Measurements from ENCODE around the gene CHMP2B. TPM values are rescaled to one million over a fixed set of nuclear protein-coding genes. Genes with fewer than 3 reads are reported as not detected.

The CHMP2B gene, protein sequence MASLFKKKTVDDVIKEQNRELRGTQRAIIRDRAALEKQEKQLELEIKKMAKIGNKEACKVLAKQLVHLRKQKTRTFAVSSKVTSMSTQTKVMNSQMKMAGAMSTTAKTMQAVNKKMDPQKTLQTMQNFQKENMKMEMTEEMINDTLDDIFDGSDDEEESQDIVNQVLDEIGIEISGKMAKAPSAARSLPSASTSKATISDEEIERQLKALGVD
- total RNA-seq (2014; rRNA removed; shearing (Covaris generic)) (11.5 and 17.5 TPM in 2 replicates), total RNA-seq (2022) (31.5 and 32.3 TPM in 2 replicates), Bru-seq, nascent RNA (percentile 77 among the genes with signal in this experiment), BruChase-seq, experiment 1, labeled RNA remaining after a 6-hour chase (percentile 81 among the genes with signal in this experiment), BruChase-seq, experiment 2, labeled RNA remaining after a 2-hour chase (percentile 74 among the genes with signal in this experiment)
- long read RNA-seq, transcript CHMP2B-201 (6 exons, 2,557 nt), result major isoform, 103 of 125 reads
- long read RNA-seq, partial matches to known transcripts, result 1 of 125 reads
- long read RNA-seq, other reads (novel, unspliced or antisense), result 18 of 125 reads

DNA sequence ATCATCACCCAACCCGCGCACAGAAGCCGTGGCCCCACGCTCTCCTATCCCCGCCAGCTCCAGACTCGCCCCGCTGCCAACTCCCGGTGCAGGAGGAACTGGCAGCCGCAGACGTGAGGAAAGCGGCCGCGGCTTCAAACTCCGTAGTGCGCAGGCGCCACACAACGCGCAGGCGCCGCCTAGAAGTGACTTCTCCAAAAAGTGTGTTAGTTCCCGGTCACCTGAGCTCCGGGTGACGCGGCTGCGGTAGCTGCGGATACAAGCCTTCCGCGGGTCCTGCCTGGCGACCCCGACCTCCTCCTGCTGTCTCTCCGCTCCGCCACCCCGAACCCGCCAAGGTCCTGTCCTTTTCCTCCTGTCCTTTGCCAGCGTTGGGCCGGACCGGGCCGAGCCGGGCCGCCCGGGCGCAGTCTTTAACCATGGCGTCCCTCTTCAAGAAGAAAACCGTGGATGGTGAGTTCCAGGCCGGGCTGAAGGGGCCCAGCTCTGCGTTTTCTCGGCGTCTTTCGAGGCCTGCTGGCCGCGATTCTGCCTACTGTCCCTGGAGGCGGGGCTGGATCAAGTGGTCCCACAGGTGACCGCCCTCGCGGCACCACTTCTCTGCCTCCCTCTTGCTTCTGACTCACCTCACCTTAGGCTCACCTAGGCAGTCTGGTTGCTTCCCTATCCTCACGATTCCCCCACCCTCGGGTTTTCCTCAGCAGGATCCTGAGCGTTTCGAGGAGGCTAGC is at the start of gene CHMP2B:
TSS of gene CHMP2B (plus strand) at position 206 of the 731 bp plus-strand sequence. CDS start at position 420, 214 bp downstream.
- peak within 1 kb of the TSS; percentile 98 for H3K4me3 ChIP-seq (ENCODE audit: low read depth, low read length, poor library complexity, severe bottlenecking)
- POLR2A ChIA-PET, result interaction anchor here (0.5 to 2.1 kb wide), 8 partner anchors 15 to 973 kb away, joined by 3 to 6 read pairs (median 3); no protein-coding TSS in a partner anchor
- no TSS peak for BruUV-seq (replicated peaks)
- no peaks in the 10 kb centered on the region for H3K36me3 ChIP-seq (ENCODE audit: insufficient read depth, low read length)
- peak within 1 kb of the TSS; percentile 99 for H2AFZ ChIP-seq (ENCODE audit: low read length)
- H3K9me2 ChIP-seq (ENCODE audit: insufficient read depth, low read length), result no peaks in the 10 kb centered on the region
- H3K9me3 ChIP-seq (ENCODE audit: low read length), result no peaks in the 10 kb centered on the region
- H3K79me2 ChIP-seq (ENCODE audit: insufficient read depth, low read depth, low read length), result peaks cover 29% of the 10 kb centered on the region; the same call in 1 of the 2 replicates
- H3K27ac ChIP-seq (ENCODE audit: low read depth, low read length, poor library complexity, severe bottlenecking), result peak within 1 kb of the TSS; percentile 24
- peak; percentile 93 for DNase-seq (ENCODE audit: low spot score)
- TF ChIP-seq EZH2phosphoT487 (IDR thresholded peaks at IDR 0.05; ENCODE audit: borderline replicate concordance, low read depth, low read length) (no peak), CTCF (conservative IDR thresholded peaks at IDR 0.05; ENCODE audit: low read length) (no peak)
- H3K4me2 ChIP-seq (ENCODE audit: low read length), result peak within 1 kb of the TSS; percentile 84
- intact Hi-C loops (cut with micrococcal nuclease; ENCODE audit: unreplicated experiment), result loop anchor here (5.0 kb wide), 1 partner anchor 920 kb away; the partner anchor contains the start of gene C3orf38
- H3K4me1 ChIP-seq (ENCODE audit: insufficient read depth, low read length, poor library complexity, severe bottlenecking), result peaks cover 18% of the 10 kb centered on the region
- peaks cover 9% of the 10 kb centered on the region for H4K20me1 ChIP-seq (ENCODE audit: insufficient read depth, low read length)
- CTCF ChIA-PET (ENCODE audit: unreplicated experiment), result interaction anchor here (1.2 kb wide), 1 partner anchor 14 kb away, joined by 3 read pairs; no protein-coding TSS in a partner anchor

DNA sequence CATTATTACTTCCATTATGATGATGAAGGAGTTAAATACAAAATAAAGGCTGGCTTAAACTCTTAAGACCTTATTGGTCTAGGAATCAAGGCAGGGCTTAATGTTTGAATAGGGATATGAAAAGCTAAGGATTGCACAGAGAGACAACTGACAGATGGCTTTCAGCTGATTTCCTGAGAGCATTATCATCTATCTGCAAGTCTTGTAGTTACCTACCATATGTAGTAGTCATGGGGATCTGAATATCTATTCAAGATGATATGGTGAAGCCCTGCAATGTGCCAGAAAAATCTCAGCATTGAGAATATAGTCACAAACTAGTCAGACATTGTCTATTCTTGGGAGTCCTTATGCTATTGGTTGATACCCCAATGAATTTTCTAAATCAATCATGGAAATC is 47.5 kb upstream of the CHMP2B start:
- H3K36me3 ChIP-seq (ENCODE audit: insufficient read depth, low read length), result no peaks in the 10 kb centered on the region
- H3K4me3 ChIP-seq (ENCODE audit: low read depth, low read length, poor library complexity, severe bottlenecking), result no peak overlapping the region
- H3K79me2 ChIP-seq (ENCODE audit: insufficient read depth, low read depth, low read length), result no peaks in the 10 kb centered on the region
- no peak overlapping the region for H3K27ac ChIP-seq (ENCODE audit: low read depth, low read length, poor library complexity, severe bottlenecking)
- POLR2A ChIA-PET, result no interaction called here
- no peaks in the 10 kb centered on the region for H3K4me1 ChIP-seq (ENCODE audit: insufficient read depth, low read length, poor library complexity, severe bottlenecking)
- TF ChIP-seq EZH2phosphoT487 (IDR thresholded peaks at IDR 0.05; ENCODE audit: borderline replicate concordance, low read depth, low read length) (no peak), CTCF (conservative IDR thresholded peaks at IDR 0.05; ENCODE audit: low read length) (no peak)
- no peak overlapping the region for H3K4me2 ChIP-seq (ENCODE audit: low read length)
- no peak overlapping the region for H2AFZ ChIP-seq (ENCODE audit: low read length)
- no peaks in the 10 kb centered on the region for H4K20me1 ChIP-seq (ENCODE audit: insufficient read depth, low read length)
- intact Hi-C loops (cut with micrococcal nuclease; ENCODE audit: unreplicated experiment), result no loop called here
- no peak for DNase-seq (ENCODE audit: low spot score)
- H3K9me2 ChIP-seq (ENCODE audit: insufficient read depth, low read length), result no peaks in the 10 kb centered on the region
- no TSS peak for BruUV-seq (replicated peaks)
- CTCF ChIA-PET (ENCODE audit: unreplicated experiment), result no interaction called here
- no peaks in the 10 kb centered on the region for H3K9me3 ChIP-seq (ENCODE audit: low read length)
